Head of caudate nucleus (tissue), 42 donors: ENCODE results near the gene CDKN2B.
"Not testable (repeated sequence)": the region's sequence is repeated elsewhere in the genome, so short reads cannot be mapped to it uniquely, and the experiment has no call there.

ENCODE experiments used
- DNase-seq, 42 donors: peaks; one replicate each; pipeline versions ENCODE4 v3.0.0 to v3.0.0-alpha.2; 2020 to 2021; ENCODE audit warnings: mixed read lengths in 7 of 42
- intact Hi-C: fragments of 100-400 bp; cut with DNase I; formaldehyde crosslinking; loops from one replicate; pipeline ENCODE4 v1.15.0; 2022

The CDKN2B gene

GRCh38 chr9:22008717-22009505 lies at the start of gene CDKN2B:
Gene CDKN2B, minus strand, starts transcription at chr9:22009305. Its CDS starts 352 bp downstream, at chr9:22008953.
- intact Hi-C loops: loop anchor here (2.0 kb wide), 1 partner anchor 14 kb away; the partner anchor contains the start of genes CDKN2A and CDKN2B-AS1
- DNase-seq: peak; percentile 82 to 97 (median 92)

- intact Hi-C loops: not testable (repeated sequence)
These were observed 48.9 kb upstream of the CDKN2B start for GRCh38 chr9:22057972-22058371.

GRCh38 chr9:22056402-22056801 lies 47.3 kb upstream of the CDKN2B start:
- DNase-seq: no peak
- intact Hi-C loops: no loop called here

More at GRCh38 chr9:22057972-22058371, 48.9 kb upstream of the CDKN2B start:
- DNase-seq: not testable (repeated sequence)

- intact Hi-C loops: no loop called here
- DNase-seq: no peak
These were observed 46.0 kb upstream of the CDKN2B start for GRCh38 chr9:22055090-22055489.

GRCh38 chr9:22054529-22054928 lies 45.4 kb upstream of the CDKN2B start:
- DNase-seq: no peak
- intact Hi-C loops: no loop called here

- no peak for DNase-seq
- intact Hi-C loops: no loop called here
These were observed 45.0 kb upstream of the CDKN2B start for GRCh38 chr9:22054076-22054475.

- intact Hi-C loops: no loop called here
- no peak for DNase-seq
These were observed 44.1 kb upstream of the CDKN2B start for GRCh38 chr9:22053178-22053577.

- DNase-seq: peak in 18 of 42 donors; percentile 5 to 78 (median 22)
- intact Hi-C loops: no loop called here
These were observed 43.4 kb upstream of the CDKN2B start for GRCh38 chr9:22052376-22052945.

GRCh38 chr9:22050924-22051323 lies 41.8 kb upstream of the CDKN2B start:
- DNase-seq: no peak
- intact Hi-C loops: no loop called here

- intact Hi-C loops: no loop called here
- DNase-seq: no peak
These were observed 40.3 kb upstream of the CDKN2B start for GRCh38 chr9:22049411-22049810.

GRCh38 chr9:22047596-22047995 lies 38.5 kb upstream of the CDKN2B start:
- intact Hi-C loops: no loop called here
- DNase-seq: no peak

- intact Hi-C loops: no loop called here
- no peak for DNase-seq
These were observed 37.3 kb upstream of the CDKN2B start for GRCh38 chr9:22046243-22046885.

GRCh38 chr9:22045423-22045822 lies 36.3 kb upstream of the CDKN2B start:
- no peak for DNase-seq
- intact Hi-C loops: no loop called here

- no peak for DNase-seq
- intact Hi-C loops: no loop called here
These were observed 35.5 kb upstream of the CDKN2B start for GRCh38 chr9:22044583-22044982.

- intact Hi-C loops: no loop called here
- DNase-seq: no peak
These were observed 34.8 kb upstream of the CDKN2B start for GRCh38 chr9:22043928-22044327.

GRCh38 chr9:22041775-22042174 lies 32.7 kb upstream of the CDKN2B start:
- intact Hi-C loops: no loop called here
- DNase-seq: no peak

- no peak for DNase-seq
- intact Hi-C loops: no loop called here
These were observed 32.2 kb upstream of the CDKN2B start for GRCh38 chr9:22041344-22041743.

- no peak for DNase-seq
- intact Hi-C loops: no loop called here
These were observed 31.7 kb upstream of the CDKN2B start for GRCh38 chr9:22040760-22041159.

GRCh38 chr9:22039258-22039657 lies 30.2 kb upstream of the CDKN2B start:
- DNase-seq: no peak
- intact Hi-C loops: loop anchor here (10.0 kb wide), 1 partner anchor 224 kb away; no protein-coding TSS in a partner anchor
